ENCODE results near the gene PEX26. TPM values are rescaled to one million over a fixed set of nuclear protein-coding genes. Genes with fewer than 3 reads are reported as not detected.

PEX26 gene
- total and polyA plus RNA-seq, 2 donors (not counting 3 experiments of a cell fraction or from before 2014, with no cell fraction given), result 25.6 to 44.4 TPM

DNA sequence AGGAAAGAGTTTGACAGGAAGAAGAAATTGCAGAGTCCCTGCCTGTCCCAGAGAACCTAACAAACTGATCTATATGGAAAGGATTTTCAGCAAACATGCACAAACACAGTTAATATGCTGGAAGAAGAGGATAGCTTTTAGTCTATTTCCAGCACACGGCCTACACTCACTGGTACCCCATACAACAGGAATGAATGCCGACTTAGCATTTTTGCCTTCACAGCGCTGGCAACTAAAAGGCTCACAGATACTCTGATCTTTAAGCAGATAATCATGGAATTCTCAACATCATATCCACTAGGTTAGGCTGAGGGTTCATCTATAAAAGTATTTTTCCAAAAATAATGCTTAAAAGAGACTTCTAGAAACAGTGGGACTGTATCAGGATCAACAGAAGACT lies 23.0 kb downstream of the PEX26 start:
- no peaks in the 10 kb centered on the region for H3K9me3 ChIP-seq (replicated peaks; ENCODE audit: control insufficient read depth, insufficient read depth, low read length)
- no peaks in the 10 kb centered on the region for H4K20me1 ChIP-seq (replicated peaks; ENCODE audit: control insufficient read depth, extremely low read depth, insufficient read depth, low read length)
- no peak overlapping the region for H3K9ac ChIP-seq (replicated peaks; ENCODE audit: extremely low read depth, insufficient read depth, low read length)
- H3K9me1 ChIP-seq (replicated peaks; ENCODE audit: control insufficient read depth, extremely low read depth, insufficient read depth, low read length), result no peaks in the 10 kb centered on the region
- no peaks in the 10 kb centered on the region for H3K4me1 ChIP-seq (ENCODE audit: control insufficient read depth, extremely low read depth, insufficient read depth, low read length)
- no peak overlapping the region for H3K27ac ChIP-seq (ENCODE audit: insufficient read depth, low read depth, low read length)
- DNase-seq (ENCODE audit: low read depth, low spot score), result no peak
- no peaks in the 10 kb centered on the region for H3K79me2 ChIP-seq (ENCODE audit: control insufficient read depth, insufficient read depth, low read length)
- intact Hi-C loops (cut with micrococcal nuclease), result no loop called here
- ChIA-PET POLR2A (no interaction called here), CTCF (interaction anchor here (1.0 kb wide), 1 partner anchor 22 kb away, joined by 3 read pairs; no protein-coding TSS in a partner anchor)
- TF ChIP-seq POLR2A (IDR thresholded peaks at IDR 0.05; ENCODE audit: low read depth, low read length) (no peak), JUN (IDR thresholded peaks at IDR 0.05; ENCODE audit: borderline replicate concordance, insufficient read depth, insufficient read length, low read depth) (no peak), CTCF (IDR thresholded peaks at IDR 0.05; ENCODE audit: extremely low read depth in 1 of 2, insufficient read depth in 1 of 2, low read depth in 1 of 2, low read length in 2 of 2) (no peak), MYC (IDR thresholded peaks at IDR 0.05; ENCODE audit: low read depth, low read length) (no peak), POLR2AphosphoS5 (IDR thresholded peaks at IDR 0.05; ENCODE audit: insufficient read depth, low read depth, low read length) (no peak), GATA2 (IDR thresholded peaks at IDR 0.05; ENCODE audit: insufficient read depth, insufficient read length, low read depth, low read length) (no peak), EZH2 (IDR thresholded peaks at IDR 0.05; ENCODE audit: borderline replicate concordance, low read depth, low read length, severe bottlenecking) (no peak), FOS (IDR thresholded peaks at IDR 0.05; ENCODE audit: borderline replicate concordance, insufficient read depth, low read length) (no peak)
- TF ChIP-seq, protein P1, sequence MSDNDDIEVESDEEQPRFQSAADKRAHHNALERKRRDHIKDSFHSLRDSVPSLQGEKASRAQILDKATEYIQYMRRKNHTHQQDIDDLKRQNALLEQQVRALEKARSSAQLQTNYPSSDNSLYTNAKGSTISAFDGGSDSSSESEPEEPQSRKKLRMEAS (IDR thresholded peaks at IDR 0.05; ENCODE audit: insufficient read depth, insufficient read length), result no peak
- no TSS peak for BruUV-seq (replicated peaks)
- H3K4me2 ChIP-seq (ENCODE audit: insufficient read depth, low read length), result no peak overlapping the region
- FAIRE-seq, result no peak
- H2AFZ ChIP-seq (ENCODE audit: low read depth, low read length), result no peak overlapping the region
- H3K4me3 ChIP-seq (replicated peaks in 1 of 3; ENCODE audit: insufficient read depth in 1 of 3, low read depth in 1 of 3, low read length in 3 of 3), result no peak overlapping the region
- H3K27me3 ChIP-seq (ENCODE audit: control insufficient read depth in 2 of 2, insufficient read depth in 2 of 2, low read length in 2 of 2), result no peaks in the 10 kb centered on the region
- dilution Hi-C loops (cut with MboI; ENCODE audit: extremely low pct_ligation_motif_present, low sequenced_read_pairs), result no loop called here
- H3K36me3 ChIP-seq (ENCODE audit: control insufficient read depth in 2 of 2, extremely low read depth in 1 of 2, insufficient read depth in 2 of 2, low read length in 2 of 2), result no peaks in the 10 kb centered on the region

Measured in endothelial cell of umbilical vein (primary cell).